HG02623 (cell line): ENCODE data around the gene FAM222A.

Experiments
- ATAC-seq: cut with Tn5 transposase; IDR thresholded peaks from one replicate; pipeline ENCODE4 v1.9.1; 2021; ENCODE audit warnings: moderate library complexity; ENCODE audit not compliant: unreplicated experiment

The FAM222A gene

DNA sequence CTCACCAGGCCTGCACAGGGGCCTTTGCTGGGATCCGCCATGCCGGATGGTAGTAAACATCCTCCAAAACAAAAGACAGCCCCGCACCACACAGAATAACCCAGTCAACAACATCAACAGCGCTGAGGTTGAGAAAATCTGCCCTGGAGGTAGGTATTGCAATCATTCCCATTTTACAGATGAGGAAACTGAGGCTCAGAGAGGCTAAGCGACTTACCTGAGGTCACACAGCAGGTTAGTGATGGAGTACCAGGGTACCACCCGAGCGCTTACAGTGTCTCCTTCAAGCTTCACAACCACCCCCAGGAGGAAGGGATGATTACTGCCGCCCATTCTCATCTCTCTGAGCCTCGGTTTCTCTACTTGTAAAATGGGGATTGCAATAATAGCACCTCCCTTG, 104.6 kb downstream of the FAM222A start:
- ATAC-seq: no peak

DNA sequence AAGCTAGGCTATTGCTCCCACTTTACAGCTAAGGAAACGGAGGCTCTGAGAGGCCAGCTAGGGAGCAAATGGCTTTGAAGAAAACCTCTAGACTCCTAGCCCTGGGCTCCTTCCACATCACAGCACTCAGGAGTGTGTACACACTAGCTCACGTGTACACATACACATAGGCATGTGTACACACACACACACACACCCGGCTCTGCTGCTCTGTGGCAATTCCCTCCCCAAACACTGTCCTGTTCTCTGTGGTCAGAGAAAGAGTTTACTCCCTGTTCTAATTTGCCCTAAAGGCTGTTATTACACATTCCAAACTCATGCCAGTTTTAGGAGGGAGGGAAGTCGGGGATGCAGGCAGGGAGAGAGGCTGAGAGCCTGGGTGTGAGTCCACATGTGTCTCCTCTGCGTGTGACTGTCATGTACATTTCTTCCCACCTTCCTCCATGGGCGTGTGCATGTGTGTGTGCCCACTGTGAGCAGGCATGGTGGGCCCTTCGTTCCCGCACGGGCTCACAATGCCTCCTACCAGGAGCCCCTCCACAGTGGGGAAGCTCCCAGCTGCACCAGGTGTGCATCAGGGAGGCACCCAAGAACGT, 105.4 kb downstream of the FAM222A start:
- ATAC-seq: no peak
